ENCODE measurements around the gene HEBP1.

The HEBP1 gene

DNA sequence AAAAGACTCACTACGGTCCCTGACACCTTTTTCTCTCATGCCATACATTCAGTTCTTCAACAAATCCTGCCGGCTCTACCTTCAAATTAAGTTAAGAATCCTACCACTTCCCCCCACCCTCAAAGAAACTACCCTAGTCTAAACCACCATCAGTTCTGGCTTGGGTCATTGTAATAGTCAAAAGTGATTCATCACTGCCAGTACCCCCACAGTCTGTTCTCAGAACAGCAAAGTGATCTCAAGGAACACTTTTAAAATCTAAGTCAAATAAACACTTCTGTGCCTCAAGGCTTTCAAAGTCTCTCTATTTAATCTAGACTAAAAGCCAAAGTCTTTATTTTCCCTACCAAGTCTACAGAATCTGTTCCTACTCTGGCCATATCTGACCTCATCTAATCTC is 32.1 kb upstream of the HEBP1 start:
- TF ChIP-seq, protein P1, sequence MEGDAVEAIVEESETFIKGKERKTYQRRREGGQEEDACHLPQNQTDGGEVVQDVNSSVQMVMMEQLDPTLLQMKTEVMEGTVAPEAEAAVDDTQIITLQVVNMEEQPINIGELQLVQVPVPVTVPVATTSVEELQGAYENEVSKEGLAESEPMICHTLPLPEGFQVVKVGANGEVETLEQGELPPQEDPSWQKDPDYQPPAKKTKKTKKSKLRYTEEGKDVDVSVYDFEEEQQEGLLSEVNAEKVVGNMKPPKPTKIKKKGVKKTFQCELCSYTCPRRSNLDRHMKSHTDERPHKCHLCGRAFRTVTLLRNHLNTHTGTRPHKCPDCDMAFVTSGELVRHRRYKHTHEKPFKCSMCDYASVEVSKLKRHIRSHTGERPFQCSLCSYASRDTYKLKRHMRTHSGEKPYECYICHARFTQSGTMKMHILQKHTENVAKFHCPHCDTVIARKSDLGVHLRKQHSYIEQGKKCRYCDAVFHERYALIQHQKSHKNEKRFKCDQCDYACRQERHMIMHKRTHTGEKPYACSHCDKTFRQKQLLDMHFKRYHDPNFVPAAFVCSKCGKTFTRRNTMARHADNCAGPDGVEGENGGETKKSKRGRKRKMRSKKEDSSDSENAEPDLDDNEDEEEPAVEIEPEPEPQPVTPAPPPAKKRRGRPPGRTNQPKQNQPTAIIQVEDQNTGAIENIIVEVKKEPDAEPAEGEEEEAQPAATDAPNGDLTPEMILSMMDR (IDR thresholded peaks at IDR 0.05; ENCODE audit: control insufficient read depth, insufficient read depth, low read depth, low read length, missing control alignments): no peak
- H3K4me3 ChIP-seq (ENCODE audit: control insufficient read depth, low read depth, low read length): no peak overlapping the region
- no peak for DNase-seq (ENCODE audit: low read depth)

GRCh38 chr12:13030541-13031291 is 30.7 kb upstream of the HEBP1 start:
- H3K4me3 ChIP-seq (ENCODE audit: control insufficient read depth, low read depth, low read length): no peak overlapping the region
- TF ChIP-seq, protein P1 (IDR thresholded peaks at IDR 0.05; ENCODE audit: control insufficient read depth, insufficient read depth, low read depth, low read length, missing control alignments): no peak
- DNase-seq (ENCODE audit: low read depth): no peak

DNA sequence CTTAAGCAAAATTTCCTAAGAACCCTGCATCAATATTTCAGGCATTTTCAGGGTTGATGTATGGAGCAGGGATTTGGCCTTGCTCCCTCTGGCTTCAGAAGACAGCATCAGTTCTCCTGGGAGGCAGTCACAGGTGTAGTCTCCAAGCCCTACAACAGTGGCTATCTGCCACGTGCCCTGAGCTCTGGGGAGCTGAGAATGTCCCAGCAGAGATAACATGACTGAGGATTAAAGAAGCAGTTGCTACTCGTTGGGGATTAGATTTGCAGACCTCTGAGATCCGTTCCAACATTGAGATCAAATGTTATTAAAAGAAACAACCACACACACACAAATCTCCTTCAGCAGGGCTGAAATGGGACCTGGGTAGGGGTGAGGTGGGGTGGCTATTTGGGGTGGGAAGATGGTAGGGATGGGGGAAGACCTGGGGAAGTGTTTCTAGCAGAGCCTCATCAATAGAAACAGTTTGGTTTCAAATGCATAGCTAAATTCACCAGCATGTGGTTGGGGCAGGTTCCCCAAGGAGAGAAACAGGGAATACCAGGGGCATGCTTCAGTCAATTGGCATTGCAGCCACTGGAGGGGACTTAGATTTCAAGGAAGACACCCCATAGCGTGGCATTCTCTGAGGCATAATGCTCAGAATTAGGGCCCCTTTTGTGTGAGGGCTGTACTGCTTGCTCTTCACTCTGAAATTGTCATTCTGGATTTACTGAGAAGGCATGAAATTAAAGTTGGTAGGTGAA is 28.9 kb upstream of the HEBP1 start:
- no peak for DNase-seq (ENCODE audit: low read depth)
- TF ChIP-seq, protein P1 (IDR thresholded peaks at IDR 0.05; ENCODE audit: control insufficient read depth, insufficient read depth, low read depth, low read length, missing control alignments): no peak

GRCh38 chr12:13027508-13027907 is 27.4 kb upstream of the HEBP1 start:
- H3K4me3 ChIP-seq (ENCODE audit: control insufficient read depth, low read depth, low read length): no peak overlapping the region
- DNase-seq (ENCODE audit: low read depth): no peak
- TF ChIP-seq, protein P1 (IDR thresholded peaks at IDR 0.05; ENCODE audit: control insufficient read depth, insufficient read depth, low read depth, low read length, missing control alignments): no peak

More for the DNA sequence above, 28.9 kb upstream of the HEBP1 start:
- no peak overlapping the region for H3K4me3 ChIP-seq (ENCODE audit: control insufficient read depth, low read depth, low read length)

DNA sequence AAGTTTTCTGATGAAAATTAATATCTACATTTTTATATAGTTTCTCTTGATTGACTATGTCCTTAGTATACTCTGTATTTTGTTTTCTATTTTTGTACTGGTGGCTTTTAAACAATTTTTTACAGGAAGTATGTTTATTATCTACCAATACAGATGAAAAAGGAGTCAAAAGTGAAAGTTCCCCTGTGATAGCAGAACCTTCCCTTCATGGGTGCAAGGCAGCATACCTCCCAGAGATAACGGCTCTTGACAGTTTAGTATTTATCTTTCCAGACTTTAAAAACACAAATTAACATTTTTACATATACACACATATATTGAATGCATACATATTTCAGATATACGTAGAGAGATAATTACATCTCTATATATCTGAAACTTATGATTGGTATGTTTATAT is 27.0 kb upstream of the HEBP1 start:
- TF ChIP-seq, protein P1 (IDR thresholded peaks at IDR 0.05; ENCODE audit: control insufficient read depth, insufficient read depth, low read depth, low read length, missing control alignments): no peak
- H3K4me3 ChIP-seq (ENCODE audit: control insufficient read depth, low read depth, low read length): no peak overlapping the region
- no peak for DNase-seq (ENCODE audit: low read depth)

DNA sequence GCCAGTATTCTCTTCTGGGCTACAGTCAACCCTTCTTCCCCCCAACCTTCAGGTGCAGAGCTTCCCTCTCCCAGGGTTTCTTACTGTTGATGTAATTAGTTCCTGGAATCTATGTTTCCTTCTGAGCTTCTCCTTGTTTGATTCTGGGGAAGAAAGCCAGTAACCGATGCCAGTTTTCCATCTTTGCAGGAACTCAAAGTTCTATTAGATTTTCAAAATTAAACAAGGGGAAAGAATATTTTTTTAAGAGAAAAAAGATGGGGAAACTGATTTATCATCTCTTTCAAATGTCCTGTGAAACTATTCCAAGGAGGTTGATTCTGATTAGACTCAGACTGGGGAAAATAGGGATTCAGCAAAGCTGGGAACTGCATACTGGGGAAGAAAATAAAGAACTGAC is 26.2 kb upstream of the HEBP1 start:
- TF ChIP-seq, protein P1 (IDR thresholded peaks at IDR 0.05; ENCODE audit: control insufficient read depth, insufficient read depth, low read depth, low read length, missing control alignments): no peak
- DNase-seq (ENCODE audit: low read depth): no peak
- H3K4me3 ChIP-seq (ENCODE audit: control insufficient read depth, low read depth, low read length): no peak overlapping the region

Measured in AG09309 (cell line).